HG03039 (cell line): ENCODE results near the gene PRKACA.

Source experiments
- ATAC-seq: cut with Tn5 transposase; IDR thresholded peaks from one replicate; pipeline ENCODE4 v1.9.1; 2021; ENCODE audit warnings: mild to moderate bottlenecking, moderate library complexity; ENCODE audit not compliant: unreplicated experiment

PRKACA gene

DNA sequence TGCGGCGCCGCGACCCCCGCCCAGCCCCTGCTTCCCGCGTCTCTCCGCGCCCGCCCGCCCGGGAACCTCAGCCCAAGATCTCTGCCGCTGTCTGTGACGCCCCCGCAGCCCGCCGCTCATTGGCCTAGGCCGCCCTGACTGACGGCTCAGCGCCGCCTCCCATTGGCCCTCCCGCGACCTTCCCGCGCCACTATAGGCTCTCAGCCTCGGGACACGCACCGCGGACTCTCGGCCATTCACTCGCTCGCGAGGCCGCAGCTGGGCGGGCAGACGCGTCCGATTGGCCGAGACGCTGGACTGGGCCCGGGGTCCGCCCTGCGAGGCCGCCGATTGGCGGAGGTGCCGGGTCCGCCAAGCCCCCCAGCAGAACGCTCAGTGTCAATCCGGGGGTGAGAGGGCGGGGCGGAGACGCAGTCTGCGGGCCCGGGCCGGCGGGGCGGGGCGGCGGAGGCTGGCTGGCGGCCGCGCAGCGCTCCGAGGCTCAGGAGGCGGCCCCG, at the start of gene PRKACA:
Gene PRKACA (minus strand): TSS at position 95 of the 497 bp plus-strand sequence. CDS start 215 bp downstream, outside the sequence.
- peak; percentile 89 for ATAC-seq

DNA sequence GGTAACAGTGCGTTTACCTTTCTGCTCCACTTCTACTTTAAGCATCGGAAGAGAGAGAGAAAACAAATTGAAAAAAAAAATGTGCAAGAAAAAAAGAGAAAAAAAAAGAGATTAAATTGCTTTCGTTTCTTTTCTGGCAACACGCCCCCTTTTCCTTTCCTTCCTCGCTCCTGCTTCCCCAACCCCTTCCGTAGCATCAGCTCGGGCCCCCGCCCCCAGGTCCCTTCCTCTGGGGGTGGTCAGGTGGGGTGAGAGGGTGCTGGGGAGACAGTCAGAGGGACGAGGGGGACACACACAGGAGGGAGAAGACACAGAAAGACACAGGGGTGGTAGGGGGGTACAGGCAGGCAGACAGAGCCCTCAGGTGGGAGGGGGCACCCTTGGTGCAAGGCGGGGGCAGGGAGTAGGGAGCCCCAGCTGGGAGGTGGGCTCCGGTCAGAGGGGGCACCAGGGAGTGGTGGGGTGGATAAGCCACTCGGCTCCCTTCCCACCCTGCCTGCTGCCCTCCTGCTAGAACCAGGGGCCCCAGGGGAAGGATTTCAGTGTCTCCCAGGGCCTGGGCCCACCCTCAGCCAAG, 49.5 kb upstream of the PRKACA start:
- no peak for ATAC-seq

DNA sequence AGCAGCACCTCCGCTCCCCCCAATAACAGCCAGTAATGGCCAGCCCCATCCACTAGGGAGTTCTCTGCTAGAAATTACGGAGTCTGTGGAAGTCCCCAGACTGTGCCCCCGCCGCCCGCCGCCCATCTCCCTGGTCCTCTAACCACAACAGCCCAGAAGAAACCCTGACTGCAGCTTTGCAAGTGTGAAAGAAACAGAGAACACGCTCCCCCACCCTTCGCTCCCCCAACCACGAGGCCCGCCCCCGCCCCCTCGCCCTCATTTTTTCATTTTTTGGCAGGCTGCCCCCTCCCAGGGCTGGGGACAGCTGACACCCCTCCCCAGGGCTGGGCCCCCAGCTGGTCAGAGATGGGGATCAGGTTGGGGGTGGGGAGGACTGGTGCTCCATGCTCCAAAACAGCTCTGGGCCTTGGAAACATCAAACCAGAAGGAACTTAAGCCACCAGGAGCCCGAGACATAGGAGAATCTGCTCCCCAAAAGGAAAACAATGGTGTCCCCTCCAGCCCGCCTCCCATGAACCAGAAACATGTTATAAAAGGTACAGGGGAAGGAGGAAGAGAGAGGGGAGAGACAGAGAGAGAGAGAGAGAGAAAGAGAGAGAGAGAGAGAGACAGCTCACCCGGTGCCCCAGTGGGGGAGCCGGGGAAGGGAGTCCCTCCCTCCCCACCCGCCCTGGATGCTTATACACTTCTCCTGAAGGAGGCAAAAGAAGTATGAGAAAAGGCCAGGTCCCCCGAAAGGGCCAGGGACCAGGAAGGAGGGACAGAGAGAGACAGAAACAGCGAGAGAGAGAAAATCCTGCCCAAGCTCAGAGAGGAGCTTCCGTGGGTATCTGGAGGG, 48.6 kb upstream of the PRKACA start:
- no peak for ATAC-seq

DNA sequence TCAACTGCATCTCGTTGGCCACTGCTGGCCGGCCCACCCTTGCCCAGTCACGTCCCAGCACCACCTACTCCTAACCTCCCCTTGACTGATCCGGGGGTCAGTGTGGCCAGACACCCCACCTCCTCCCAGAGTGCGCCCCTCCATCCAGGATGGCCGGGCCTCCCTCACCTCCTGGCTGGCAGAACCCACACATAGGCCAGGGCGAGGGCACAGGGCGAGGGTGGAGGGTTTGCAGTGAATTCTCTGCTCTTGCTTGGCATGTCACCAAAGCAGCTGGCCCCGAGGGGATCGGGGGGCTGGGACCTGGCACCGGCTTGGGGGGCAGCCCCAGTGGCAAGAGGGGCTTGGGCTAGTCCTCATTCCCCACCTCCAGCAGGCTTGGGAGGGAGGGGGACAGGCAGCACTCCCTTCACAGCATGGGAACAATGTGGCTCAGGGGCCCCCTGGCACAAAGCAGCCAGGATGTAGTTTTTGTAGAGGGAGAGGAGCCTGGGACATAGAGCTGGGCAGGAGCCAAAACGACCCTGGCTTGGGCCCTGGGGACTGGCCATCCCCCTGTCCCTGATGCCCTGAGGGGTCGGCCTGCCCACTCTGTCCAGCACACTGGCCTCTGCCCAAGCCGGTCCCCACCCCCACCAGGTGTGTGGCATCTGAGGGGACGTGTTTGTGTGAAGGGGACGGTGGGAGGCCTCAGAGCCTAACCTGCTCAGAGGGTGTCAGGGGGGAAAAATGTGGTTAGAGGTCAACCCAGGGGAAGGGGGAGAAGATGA, 47.3 kb upstream of the PRKACA start:
- ATAC-seq: no peak

DNA sequence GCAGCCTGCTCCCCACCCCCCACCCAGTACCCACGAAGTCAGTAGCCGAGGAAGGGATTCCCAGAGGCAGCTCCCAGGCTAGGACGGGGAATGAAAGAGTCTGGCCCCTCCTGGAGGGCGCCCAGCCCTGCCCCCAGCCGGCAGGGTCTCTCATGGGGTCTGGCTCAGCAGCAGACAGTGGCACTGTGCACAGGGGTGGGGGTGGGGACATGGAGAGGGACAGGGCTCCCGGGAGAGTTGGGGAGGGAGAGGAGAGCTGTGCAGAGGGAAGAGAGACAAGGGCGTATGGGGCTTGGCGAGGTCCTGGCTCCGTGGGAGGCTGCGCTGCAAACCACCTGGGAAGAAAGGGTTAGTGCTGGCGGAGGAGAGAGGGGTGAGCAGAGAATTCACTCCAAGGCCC, 46.5 kb upstream of the PRKACA start:
- ATAC-seq: no peak

DNA sequence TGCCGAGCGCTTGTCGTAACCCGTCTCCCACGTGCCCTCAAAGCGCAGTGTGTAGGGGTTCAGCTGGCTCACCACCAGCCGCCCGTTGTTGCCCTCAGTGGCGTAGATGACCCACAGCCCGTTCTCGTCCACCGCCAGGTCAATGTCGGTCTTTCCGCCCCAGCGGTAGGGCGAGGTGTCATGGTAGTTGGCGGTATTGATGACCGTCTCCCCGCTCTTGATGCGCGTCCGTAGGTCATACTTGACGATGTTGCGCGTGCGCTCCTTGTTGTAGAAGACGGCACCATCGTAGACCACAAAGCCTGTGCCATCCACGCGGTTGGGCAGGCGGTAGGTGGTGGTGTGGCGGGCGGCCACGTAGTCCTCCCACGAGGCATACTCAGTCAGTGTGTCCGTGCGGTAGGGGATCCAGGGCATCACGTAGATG, 45.3 kb upstream of the PRKACA start:
- no peak for ATAC-seq

DNA sequence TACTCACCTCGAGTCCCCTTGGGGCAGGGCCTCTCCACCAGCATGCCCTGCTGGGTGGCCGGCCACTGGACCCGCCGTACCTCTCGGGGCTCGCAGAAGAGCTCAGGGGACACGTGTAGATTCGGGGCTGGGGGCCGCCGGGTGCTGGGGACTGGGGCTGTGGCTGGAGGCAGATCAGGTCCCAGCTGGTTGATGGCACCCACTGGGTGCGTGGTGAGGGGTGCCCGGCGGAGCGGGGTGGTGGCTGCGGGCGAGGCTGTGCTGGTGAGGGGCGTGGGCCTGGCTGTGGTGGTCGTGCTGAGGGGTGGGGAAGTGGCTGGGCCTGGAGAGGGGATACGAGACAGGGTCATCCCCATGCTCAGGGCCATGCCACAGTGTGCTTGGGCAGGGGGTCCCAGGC, 43.7 kb upstream of the PRKACA start:
- no peak for ATAC-seq

DNA sequence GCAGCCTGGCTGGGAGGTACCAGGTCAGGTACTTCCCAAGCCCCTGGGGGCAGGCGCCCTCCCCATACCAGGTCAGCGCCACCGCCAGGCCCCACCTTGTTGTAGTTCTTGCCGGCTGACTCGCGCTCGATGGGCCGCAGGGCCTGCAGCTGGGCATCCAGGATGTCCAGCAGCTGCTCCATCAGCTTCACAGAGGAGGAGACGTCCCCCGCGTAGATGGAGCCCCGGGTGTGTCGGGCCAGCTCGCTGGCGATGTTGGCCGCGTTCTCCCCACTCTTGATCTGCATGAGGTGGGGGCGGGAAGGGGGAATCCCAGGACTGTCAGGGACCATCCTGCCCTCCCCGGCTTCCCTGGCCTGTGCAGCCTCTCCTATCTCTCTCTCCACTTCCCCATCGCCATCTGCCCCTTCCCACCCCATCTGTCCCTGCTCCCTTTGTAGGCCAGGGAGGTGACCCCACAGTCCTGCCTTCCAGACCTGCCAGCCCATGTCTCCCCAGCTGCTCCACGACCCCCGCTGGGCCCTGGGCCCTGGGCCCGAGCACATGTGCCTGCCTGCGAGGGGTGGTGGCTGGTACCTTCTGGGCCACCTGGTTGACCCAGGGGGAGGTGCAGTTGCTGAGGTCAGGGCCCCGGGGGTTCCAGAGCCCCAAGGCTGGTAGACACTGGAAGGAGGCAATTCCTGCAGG, 42.6 kb upstream of the PRKACA start:
- no peak for ATAC-seq

DNA sequence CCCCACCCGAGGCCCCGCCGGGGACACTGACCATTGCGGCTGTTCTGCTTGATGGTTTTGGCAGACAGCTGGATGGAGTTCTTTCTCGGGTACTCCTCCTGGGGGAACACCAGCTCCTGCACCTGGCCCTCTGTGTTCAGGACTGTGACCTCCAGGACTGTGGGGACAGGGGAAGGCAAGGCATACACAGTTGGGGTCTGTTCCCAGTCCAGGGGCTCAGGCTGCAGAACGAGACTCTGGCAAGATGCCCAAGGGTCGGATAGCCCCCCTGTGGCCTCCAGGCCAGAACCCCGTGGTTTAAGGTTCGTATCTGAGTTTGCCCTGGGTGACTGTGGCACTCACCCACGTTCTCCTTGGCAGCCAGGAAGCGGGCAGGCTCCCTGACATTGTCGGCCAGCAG, 41.5 kb upstream of the PRKACA start:
- no peak for ATAC-seq

DNA sequence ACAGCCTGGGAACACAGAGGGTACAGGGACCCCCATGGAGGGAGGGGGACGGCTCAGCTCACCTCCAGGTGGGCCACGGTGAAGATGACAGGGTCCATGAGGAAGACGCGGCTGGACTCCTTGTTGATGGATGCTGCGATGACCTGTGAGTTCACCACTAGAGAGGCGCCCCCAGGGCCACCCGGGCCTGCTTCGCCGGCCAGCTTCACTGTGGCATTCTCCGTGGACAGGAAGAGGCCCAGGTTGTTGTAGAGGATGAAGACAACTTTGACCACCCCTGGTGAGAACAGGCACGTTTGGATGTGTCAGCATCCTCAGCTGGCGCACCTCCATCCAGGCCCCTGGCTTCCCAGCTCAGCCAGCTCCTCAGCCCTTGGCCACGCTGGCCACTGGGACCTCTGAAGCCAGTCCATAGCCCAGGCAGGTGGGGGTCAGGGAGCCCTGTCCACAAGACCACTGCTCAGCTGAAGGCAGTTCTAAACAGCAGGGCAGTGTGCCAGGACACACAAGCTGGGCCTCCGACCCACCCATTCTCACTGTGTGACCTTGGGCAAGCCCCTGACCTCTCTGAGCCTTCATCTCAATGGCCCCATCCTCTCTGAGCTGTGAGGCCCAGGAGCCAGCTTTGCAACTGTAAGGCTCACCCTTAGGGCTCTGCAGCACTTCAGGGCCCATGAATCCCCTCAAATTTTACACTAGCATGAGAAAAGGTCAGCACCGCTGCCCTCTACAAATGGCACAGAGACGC, 40.9 kb upstream of the PRKACA start:
- no peak for ATAC-seq

DNA sequence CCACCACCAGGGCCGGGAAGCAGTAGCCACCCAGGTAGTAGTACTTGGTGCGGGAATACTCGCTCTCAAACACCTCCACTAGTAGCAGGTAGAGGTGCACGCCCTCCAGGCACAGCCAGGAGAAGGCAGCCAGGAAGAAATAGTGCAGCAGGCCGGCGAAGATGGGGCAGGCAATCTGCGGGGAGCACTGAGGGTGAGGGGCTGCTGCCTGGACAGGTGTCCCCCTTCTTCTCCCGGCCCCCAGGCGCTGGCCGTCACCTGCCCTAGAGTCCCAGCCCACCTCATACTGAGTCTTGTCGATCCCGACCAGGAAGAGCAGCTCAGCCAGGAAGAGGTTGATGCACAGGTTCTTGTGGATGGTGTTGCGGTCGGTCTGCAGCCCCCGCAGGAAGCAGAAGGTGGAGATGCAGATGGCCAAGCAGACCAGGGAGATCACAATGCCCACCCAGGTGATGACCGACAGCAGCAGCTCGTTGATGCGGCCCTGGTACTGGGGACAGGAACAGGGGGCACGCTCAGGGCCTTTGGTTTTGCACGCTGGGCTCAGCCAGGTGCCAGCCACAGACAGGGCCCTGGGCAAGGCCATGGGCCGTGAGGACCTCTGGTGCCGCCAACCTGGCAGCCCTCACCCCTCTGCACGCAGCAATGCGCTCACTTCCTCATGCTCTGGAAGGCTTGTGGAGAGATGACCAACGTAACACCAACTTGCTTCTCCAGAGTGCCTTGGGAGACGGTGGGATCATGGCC, 39.6 kb upstream of the PRKACA start:
- no peak for ATAC-seq

DNA sequence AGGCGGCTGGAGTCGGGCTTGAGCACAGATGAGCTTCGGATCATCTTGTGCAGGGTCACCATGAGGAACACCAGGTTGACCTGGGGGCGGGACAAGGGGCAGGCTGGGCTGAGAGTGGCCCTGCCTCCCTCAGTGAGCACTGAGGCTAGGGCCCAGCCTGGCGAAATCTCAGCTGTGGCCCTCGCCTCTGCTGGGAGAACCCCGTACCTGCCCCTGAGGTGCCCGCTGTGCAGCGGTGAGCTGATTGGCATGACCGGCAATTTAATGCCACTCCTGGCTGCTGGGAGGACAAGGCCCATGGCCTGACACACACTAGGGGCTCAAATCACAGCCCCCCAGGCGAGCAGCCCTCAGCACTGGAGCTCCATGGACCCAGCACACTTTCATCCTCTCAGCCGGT, 38.6 kb upstream of the PRKACA start:
- ATAC-seq: no peak

DNA sequence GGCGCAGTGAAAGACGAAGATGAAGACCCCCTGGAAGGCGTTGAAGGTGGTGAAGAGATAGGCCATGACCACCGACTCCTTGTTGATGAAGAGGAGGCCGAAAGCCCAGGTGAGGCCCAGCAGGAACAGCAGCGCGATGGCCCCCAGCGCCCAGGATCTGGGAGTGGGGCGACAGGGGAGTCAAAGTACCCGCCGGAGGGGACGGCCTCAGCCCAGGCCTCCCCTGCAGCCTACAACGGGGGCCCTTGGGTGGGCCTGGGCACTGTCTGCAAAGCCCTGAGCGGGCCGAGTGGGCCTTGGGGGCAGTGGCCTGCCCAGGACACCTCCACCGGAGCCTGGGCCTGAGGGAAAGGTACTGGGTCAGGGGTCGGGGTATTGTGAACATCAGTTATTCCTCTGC, 37.8 kb upstream of the PRKACA start:
- no peak for ATAC-seq

DNA sequence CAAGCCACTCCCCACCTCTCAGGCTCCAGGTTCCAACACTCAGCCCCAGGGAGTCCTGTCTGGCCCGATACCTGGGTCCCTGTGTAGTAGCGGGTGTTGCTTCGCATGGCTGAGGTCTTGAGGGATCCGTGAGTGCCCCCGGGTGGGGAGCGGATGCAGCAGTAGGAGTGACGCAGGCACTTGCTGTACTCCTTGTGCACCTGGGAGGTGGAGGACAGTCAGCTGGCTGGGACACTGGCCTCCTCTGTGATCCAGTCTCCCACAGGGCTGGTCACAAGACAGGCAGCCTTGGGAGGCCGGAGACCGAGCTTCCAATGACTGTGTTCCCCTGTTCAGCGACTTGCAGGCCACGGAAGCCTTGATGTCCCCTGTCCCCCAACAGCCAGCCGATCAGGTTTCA, 35.2 kb upstream of the PRKACA start:
- ATAC-seq: no peak

DNA sequence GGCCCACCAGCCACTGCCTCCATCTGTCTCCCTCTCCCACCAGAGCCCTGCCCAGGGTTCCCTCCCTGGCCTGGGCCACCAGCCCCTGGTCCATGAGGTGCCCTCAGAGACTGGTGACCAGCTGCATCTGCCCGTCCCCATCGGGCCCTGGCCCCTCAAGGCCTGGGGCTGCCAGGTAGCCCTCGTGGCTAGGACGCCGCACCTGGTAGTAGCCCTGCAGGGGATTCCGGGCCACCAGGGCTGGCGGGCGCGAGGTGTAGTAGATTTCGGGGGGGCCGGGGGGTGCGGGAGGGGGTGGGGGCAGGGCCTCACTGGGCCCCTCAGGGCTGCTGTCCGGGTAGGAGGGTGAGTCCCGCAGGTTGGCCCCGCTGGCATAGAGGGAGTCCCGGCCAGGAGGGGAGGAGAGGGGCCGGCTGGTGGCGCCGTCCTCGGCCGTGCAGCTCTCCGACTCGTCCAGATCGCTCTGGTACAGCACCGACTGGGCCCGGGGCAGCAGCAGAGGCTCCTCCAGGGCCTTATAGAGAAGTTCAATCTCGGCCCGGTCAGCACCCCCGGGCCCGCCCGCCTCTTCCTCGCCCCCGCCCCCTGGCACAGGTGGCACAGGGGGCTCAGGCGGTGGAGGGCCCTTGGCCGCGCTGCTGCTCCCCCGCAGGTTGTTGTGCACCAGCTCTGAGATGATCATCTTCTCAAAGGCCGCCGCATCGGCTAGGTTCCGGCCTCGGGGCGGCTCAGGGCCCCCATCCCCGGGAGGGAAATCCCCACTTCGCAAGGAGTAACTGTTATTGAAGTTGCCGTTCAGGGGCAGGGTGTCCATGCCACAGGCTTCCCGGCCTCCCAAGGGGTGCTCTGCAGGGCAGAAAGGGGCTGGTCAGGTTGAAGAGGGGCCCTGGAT, 33.5 kb upstream of the PRKACA start:
- ATAC-seq: no peak

DNA sequence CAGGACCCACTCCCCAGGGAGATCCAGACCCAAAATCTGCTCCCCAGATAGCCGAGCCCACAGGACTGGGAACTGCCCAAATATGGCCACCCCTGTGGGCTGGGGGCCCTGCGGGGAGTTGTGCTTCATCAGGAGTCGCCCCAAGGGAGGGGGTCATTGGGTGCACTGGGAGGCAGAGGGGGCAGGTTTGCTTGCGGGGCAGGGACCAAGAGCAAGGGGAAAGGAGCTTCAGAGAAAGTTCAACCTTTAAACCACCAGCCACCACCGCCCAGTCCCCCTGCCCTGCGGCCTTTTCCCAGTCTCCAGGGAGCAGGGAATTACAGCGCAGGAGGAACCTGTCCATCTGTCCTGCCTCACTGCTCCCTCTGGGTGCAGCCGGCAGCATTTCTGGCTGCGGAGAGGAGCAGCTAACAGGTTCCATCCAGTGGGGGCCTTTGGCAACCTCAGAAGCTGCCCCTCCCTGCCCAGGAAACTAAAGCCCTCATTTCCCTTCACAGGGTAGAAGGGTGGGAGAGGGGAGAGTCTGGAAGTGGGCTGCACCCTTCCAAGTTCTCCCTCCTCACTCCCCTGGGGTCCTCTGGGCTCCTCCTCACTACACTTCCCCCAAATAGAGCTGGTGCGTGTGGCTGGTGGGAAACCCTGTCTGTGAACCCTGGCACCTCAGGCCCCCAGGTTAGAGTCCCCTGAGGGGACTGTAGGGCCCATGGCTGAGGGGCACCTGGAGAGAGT, 32.6 kb upstream of the PRKACA start:
- ATAC-seq: no peak

DNA sequence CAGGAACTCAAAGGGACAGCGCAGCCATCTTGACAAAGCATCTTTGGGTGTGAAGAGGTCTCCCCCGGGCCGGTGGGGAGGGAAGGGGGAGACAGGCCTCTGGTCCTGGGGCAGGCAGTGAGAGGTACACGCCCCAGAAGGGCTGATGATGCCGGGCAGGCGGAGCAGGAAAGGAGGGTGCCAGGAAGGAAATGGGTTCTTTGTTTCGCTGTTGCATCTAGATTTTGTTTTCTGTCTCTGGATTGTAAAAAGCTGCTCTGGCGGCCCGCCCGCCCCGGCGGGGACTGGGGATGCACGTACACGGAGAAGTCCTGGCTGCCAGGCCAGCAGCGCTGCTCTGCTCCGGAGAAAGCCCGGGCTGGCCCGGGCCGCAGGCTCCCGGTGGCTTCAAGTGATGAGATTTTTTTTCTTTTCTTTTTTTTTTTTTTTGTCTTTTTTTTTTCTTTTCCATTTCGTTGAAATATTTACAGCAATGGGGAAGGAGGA, 32.0 kb upstream of the PRKACA start:
- no peak for ATAC-seq
